GM21515 (cell line): ENCODE results near the gene SP110.
"Not testable (repeated sequence)": the region's sequence is repeated elsewhere in the genome, so short reads cannot be mapped to it uniquely, and the experiment has no call there.

Experiments used
- ATAC-seq: cut with Tn5 transposase; IDR thresholded peaks from one replicate; pipeline ENCODE4 v1.9.1; 2021; ENCODE audit not compliant: unreplicated experiment

Gene SP110

DNA sequence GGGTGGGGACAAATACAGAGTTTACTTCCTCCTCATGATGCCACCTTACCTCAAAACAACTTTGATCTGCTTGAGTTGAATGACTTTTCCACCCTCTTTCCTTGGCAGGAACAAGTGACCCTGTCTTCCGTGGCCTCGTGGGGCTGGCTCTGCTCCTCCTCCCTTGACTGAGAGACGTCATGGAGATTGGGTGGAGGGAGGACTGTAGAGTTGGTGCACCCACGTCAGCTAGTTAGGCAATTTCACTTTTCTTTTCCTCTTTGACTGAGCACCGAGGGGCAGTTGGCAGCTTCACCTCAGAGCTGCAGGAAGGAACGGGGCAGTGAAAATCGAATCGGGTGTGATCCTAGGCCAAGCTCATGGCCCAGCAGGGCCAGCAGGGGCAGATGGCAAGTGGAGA is 5.7 kb upstream of the SP110 start, which contains the start of gene SP140:
Gene SP140 (plus strand): TSS at position 251 of the 400 bp plus-strand sequence. CDS start 109 bp downstream, at position 360.
- ATAC-seq = peak; percentile 75

DNA sequence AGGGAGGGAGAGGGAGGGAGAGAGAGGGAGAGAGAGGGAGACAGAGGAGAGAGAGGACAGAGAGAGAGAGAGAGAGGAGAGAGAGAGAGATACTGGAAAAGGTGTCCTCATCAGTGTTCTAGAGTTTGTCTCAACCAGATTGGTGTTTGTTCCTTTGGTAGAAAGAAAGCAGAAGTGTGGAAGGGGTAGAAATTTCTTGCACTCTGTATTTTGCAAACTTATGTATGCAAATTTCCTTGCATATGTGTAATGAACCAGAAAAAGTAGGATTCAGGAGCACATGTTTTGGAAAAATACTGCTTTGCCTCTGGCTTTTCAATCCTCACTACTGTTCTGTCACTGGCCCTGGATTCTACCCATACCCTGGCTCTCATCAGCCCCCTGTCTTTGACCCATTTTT is 4.7 kb upstream of the SP110 start:
- ATAC-seq = no peak

DNA sequence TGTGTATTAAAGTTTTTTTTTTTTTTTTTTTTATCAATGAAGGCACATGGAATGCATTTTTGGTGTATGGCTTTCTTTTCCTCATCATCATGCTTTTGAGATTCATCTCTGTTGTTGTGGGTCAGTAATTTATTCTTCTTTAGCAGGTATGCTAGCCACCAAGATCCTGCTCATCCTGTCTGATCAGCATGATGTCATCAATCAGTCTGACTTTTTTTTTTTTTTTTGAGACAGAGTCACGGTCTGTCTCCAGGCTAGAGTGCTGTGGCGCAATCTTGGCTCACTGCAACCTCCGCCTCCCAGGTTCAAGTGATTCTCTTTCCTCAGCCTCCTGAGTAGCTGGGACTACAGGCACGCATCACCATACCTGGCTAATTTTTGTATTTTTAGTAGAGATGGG is 3.0 kb upstream of the SP110 start:
- not testable (repeated sequence) for ATAC-seq

DNA sequence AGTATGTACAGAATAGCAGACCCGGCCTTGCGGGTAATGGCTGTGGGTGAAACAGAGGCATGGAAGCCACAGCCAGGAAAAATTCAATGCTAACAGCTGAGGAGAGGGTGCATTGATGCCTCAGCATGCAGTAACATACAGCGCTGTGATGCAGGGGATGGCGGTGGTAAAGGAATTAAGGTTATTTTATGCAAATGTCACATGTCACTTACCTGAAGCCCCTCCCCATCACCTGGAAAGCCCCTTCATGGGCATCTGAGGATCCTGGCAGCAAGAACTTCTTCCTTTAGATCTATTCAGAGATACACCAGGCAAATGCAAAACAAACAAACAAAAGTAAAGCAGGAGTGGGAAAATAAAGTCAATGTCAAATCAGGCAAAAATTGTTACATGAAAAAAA is 1.7 kb upstream of the SP110 start:
- no peak for ATAC-seq

DNA sequence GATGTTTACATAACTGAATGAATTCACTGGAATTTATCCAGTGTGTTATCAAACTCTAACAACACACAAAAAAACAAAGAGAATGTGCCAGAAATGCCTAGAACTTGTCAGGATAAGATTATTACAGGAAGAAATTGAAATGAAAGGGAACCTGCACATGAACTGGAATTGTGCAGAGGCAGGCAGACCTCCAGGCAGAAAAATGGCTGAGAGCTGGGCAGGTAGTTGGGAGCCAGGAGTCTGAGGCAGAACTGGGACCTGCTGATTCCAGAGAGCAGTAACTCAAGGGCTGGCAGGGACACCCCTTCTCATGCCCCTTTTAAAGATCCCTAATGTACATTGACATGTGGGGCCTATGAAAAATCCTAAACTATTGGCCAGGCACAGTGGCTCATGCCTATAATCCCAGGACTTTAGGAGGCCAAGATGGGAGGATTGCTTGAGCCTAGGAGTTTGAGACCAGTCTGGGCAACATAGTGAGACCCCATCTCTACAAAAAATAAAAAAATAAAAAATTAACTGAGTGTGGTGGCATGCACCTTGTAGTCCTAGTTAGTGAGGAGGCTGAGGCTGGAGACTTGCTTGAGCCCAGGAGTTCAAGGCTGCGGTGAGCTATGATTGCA is 674 bp upstream of the SP110 start:
- no peak for ATAC-seq

DNA sequence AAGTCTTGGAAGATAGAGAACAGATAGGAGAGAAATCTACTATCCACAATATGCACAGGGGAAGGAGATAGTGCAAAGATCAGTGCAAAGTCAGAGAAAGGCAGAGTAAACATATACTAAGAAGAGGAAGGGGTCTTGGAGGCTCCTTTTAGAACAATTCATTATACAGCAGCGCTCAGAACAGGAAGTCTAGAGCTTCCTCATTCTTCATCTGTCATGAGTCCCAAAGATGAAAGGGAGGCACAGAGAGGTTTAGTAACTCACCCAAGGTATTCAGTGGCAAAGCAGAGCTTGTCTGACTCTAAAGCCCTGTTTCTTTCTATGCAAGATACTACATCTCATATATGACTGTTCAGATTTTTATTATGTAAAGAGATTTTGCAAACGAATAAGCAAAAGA is 1.4 kb downstream of the SP110 start:
- ATAC-seq = no peak

DNA sequence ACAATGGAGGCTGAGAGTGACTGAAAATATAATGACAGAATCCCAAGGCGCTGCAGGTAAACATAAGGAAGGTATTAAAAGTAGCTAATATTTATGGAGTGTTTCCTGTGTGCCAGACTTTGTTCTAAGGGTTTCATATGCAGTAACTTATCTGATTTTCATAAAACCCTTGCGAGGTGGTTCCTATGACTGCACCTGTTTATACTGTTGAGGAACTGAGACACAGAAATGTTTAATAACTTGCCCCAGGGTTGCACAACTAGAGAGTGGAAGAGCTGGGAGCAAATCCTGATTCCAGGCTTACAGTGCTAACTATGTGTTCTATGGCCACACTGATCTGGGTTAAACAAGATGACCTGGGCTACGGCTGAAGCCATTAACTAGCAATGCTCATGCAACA is 2.4 kb downstream of the SP110 start:
- ATAC-seq = no peak

DNA sequence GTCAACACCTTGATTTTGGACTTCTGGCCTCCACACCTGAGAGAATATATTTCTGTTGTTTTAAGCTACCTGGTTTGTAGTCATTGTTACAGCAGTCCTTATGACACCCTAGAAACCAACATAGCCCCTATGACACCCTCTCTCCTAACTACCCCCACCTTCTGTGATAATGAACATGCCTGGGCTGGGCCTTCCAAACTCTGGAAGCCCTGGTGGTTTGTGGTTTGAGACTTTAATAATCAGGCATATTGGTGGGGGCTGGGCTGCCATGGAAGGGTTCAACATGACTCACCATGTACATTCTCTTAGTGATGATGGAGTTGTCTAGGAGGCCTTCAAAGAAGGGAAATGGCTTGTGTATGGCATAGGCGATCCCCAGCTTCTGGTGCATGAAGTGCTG is 3.3 kb downstream of the SP110 start:
- ATAC-seq = no peak

DNA sequence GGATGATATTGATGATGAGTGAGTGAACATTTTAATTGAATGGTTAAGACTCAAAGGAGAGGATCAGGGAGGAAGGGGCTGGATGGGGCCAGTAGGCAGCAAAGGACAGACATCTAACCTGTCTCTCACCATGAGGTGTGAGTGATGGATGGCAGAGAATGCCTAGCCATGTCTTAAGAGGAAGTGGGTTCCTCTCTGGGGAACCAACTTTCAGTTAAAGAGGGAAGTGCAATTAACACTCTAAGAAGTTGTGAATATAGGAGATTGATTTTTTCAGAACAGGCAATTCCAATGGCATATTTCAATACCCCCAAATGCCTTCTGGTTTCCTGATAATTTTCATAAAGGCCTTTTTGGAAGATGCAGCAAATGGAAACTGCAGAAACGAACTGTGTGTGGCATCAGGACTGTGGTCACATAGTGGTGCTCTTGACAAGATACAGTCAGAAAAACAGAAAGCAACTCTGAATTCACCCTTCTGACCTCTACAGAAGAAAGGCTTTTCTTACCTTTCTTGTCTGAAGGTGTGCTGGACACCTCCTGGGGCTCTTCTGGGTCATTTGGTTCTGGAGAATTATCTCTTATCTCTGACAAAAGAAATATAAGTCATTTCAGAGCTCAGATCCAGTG is 10.2 kb downstream of the SP110 start:
- no peak for ATAC-seq

DNA sequence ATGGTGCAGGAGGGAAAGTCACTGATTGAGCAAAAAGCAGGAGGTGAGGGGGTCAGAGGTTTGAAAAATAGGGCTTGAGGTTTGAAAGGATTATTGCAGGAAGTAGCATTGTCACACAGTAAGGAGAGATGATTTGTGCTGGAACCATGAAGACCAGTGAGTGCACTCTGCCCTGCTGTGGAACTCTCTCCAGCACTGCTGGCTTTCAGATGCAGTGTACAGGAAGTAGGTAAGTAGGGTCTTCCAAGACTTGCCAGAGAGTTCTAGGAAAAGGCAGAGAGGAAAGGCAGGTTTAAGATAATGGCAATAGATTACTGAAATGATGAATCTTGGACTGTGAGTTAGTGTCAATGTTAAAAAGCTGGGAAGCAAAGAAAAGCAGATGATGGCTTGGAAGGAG is 11.2 kb downstream of the SP110 start:
- ATAC-seq = no peak

DNA sequence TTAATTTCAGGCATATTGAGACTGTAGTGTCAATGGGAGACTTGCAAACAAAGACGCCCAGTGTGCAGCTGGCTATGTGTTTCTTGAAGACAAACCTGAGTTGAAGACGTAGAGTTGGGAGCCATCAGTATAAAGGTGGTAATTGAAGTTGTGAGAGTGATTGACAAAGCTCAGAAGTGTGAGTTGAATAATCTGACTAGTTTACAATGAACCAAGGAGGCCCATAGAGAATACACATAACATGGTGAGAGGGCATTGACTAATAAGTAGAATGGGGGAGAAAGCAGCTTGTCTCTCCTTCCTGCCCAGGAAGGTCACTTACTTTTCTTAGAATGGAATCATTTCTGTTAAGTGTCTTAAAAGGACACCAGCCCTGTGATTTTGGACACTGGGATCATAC is 14.1 kb downstream of the SP110 start:
- no peak for ATAC-seq

DNA sequence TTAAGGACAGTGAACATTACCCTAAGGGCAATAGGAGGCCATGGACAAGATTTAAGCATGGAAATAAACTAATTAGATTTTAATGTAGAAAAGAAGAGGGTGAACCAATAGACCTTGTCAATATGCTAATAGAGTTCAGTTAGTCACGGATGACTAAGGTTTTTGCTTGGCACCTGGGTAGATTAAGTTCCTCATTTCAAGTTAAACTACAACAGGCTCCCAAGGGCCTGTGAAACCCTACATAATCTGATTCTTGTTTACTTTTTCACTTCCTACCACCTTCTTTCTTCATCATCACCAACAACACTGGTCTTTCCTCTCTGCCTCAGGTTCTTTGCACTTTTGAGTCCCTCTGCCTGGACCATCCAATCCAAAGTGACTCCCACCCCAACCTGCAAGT is 14.8 kb downstream of the SP110 start:
- peak; percentile 40 for ATAC-seq

DNA sequence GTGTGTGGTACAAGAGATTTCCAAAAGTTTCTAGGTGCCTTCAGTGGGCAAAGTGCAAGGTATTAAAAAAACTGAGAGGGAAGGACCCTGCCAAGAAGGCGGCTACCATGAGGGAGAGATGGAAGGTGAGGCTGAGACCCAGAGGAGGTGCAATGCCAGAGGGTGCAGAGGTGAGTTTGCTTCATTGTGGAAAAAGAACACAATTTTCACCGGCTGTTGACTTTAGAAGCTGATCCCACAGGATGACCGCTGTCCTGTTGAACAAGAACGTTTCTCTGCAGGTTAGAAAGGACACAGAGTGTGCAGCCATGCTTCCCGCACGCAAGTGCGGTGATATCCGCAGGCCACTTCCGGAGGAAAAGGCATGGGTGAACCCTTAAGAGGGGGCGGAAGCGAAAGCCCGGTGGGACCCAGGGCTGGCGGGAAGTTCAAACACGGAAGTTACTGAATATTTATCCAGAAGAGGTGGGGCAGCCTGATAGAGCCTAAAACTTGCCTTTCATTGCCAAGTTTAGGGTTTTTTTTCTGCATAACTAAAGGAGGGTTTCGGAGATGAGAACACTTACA is 16.6 kb downstream of the SP110 start:
- ATAC-seq = peak; percentile 43

DNA sequence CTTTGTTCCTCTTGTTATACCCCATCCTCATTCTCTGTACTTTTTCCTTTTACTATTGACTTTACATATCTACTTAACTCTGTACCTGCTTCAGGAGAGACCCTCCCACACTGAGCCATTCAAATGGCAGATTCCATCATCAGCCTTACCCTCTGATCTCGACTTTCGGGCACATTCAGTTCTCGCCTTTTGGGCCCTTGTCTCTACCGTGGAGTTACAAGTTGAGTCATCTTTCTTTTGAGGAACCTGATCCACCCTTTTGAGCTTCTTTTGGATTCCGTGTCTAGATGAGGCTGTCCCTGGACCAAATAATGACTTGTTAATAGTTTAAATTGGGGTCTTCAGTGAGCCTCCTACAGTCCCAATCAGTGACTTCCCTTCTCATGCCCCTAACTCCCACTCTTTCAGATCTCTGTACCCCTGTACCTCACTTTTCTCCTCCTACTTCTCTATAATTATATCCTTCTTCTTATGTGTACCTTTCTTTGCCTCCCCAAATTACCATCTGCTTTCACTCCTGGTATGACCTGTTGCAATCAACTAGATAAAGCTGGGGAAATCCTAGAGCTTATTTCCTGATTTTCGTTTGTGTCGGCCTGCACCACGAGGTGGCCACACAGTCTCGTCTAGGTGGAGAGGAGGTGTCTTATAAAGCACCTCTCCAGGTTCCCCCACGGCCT is 17.2 kb downstream of the SP110 start:
- ATAC-seq = peak; percentile 46

DNA sequence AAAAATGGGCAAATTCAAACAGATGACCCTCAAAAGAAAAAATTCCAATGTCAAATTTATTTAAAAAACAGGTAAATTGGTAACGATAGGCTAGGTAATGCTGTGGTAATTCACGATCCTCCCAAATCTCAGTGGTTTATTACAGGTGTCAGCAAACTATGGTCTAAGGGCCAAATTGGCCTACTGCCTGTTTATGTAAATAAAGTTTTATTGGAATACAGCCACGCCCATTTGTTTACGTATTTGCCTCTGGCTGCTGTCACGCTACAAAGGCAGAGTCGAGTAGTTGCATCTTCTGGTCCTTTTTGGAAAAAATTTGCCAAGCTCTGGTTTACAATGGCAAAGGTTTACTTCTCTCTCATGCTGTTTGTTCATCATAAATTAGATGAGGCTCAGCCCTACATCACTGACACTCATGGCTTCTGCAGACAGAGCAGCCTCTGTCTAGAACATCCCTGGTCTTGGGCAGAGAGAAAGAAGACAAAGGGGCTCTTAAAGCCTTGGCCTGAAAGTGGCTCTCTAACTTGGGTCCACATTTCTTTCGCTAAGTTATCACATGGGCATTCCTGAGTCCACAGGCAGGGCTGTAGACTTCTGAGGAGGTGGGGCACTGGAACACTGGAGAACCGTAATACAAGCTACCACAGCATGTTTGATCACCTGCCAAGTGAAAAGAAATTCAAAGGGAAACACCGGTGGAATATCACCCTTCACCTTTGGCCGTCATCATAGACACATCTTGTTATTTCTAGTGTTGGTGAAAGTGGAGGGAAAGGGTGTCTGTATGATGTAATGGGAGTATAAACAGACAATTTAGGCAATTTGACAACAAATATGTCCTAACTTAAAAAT is 34.8 kb downstream of the SP110 start:
- ATAC-seq = no peak

DNA sequence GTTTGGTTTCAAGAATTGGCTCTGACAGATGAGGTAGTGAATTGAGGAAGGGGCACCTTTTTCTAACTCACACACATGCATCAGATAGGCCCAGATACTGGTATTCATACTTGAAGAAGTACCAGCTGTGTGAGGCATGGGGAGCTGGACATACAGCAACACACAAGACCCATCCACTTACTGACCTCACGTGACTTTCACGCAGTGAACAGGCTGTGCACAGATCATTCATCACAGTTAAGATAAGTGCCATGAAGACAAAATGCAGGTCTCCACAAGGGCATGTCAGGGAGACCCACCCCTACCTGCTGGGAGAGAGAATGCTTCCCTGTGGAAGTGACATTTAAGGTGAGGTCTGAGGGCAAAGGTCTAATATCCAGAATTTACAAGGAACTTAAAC is 38.6 kb downstream of the SP110 start:
- ATAC-seq = no peak

DNA sequence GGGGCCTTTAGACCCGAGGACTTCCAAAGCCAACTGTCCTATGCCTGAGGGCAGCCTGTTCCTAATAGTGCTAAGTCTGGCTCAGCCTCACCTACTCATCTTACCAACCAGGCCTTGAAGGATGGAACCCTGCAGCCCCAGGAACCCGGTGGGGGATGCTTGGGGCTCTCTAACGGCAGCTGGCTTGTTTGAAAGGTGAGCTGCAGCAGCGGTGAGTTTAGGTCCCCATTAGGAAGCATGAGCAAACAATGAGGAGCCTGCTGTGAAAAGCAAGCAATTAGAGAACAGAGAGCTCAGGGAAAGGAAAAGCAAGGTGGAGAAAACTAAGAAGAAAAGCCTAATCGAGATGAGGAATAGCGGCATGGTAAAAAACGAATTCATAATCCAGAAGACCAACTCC is 39.9 kb downstream of the SP110 start:
- ATAC-seq = no peak

DNA sequence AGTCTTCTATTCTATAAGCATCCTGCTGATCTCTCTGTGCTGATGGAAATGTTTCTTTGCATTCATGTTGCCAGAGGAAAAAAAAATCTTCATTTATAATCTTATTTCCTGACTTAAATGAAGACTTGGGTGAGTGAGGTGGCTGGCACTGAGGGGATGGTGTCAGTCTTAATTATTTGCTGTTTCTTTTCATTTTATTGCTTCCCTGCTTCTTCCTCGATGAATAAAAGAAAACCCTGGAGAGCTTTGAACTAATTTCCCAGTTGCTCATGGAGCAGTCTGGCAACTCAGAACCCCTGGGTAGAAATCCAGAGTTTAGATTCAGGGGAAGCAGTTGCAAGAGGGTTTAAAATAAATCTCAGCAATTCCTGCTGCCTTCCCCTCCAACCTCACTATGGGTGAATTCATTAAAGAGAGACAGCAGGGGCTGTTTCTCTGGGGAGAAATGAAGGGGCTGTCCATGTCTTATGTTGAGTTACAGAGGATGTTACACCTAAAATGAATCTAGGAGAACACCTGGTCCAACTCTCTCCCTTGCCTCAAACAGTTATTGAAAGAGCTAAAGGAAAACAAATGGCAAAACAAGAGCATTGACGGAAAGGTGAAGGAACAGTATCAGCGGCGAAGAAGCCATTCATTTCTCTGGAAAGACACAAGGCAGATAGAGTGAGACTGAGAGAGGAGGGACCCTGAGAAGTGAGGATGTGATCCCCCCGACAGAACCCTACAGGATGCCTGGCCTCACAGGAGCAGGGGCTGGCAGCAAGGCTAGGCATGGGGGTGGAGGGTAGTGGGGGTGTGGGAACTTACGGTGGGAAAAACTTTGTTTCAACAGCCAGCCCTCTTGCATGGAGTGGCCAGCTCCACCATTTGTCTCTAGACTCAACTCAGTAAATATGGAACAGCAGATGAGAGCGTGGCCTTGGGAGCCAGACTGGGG is 41.0 kb downstream of the SP110 start:
- no peak for ATAC-seq

DNA sequence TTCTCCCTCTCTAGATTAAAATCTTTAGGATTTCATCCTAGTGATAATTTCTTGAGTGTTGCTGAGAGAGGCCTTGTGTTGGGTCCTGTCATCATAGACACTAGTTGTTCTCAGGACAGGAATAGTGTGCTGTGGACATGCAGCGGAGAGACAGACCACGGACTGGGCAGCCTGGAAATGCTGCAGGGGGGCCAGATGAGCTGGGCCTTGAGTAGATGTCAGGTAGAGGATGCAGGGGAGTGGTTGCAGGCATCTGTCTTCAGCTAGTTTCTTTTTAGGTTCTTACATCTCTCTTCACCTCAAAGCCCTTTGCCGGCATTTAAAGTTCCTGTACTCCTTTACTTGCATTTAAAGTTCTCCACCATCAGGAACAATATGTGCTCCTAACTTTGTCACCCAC is 42.8 kb downstream of the SP110 start:
- ATAC-seq = no peak

DNA sequence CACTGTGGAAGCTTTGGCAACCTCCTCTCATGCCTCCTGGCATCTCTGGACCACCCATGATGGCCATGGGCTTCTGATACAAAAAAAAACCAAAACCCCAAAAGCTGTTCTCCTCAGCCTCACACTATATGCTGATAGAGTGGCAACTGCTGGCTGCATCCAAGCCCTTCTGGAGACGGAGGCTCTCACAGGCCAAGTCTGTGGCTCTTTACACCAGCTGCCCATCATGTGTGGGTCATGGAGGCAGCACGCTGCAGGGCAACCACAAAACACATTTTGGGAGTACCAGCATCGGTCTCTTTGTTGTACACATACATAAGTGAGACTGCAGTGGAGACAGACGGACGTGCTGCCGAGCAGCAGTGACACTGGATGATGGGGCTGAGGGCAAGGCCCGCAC is 45.3 kb downstream of the SP110 start:
- no peak for ATAC-seq
